Testis (tissue), 2 donors: ENCODE measurements around the gene ZNF740.
"Not testable (repeated sequence)": the region's sequence is repeated elsewhere in the genome, so short reads cannot be mapped to it uniquely, and the experiment has no call there.

Source experiments
- POLR2A ChIP-seq: fragments of 450-650 bp; IDR thresholded peaks from one replicate; pipeline ENCODE4 v1.6.1; 2017; ENCODE audit warnings: antibody characterized with exemption, mild to moderate bottlenecking, moderate library complexity
- TF ChIP-seq, protein P1 (sequence below), 3 experiments: fragments of 450-650 bp in 2 of 3; fragments of 200-600 bp in 1 of 3; sonication (generic) in 1 of 3; IDR thresholded peaks; one replicate each; pipeline ENCODE4 v1.5.1; 2016 to 2019; ENCODE audit warnings: antibody characterized with exemption in 3 of 3, mild to moderate bottlenecking in 2 of 3, moderate library complexity in 1 of 3

DNA sequence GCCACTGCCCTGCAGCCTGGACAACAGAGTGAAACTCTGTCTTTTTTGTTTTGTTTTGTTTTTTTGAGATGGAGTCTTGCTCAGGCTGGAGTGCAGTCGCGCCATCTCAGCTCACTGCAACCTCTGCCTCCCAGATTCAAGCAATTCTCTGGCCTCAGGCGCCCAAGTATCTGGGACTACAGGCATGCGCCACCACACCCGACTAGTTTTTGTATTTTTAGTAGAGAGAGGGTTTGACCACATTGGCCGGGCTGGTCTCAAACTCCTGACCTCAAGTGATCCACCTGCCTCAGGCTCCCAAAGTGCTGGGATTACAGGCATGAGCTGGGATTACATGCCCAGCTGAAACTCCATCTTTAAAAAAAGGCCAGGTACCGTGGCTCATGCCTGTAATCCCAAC lies 21.8 kb downstream of the ZNF740 start:
- not testable (repeated sequence) for TF ChIP-seq POLR2A
- TF ChIP-seq, protein P1, sequence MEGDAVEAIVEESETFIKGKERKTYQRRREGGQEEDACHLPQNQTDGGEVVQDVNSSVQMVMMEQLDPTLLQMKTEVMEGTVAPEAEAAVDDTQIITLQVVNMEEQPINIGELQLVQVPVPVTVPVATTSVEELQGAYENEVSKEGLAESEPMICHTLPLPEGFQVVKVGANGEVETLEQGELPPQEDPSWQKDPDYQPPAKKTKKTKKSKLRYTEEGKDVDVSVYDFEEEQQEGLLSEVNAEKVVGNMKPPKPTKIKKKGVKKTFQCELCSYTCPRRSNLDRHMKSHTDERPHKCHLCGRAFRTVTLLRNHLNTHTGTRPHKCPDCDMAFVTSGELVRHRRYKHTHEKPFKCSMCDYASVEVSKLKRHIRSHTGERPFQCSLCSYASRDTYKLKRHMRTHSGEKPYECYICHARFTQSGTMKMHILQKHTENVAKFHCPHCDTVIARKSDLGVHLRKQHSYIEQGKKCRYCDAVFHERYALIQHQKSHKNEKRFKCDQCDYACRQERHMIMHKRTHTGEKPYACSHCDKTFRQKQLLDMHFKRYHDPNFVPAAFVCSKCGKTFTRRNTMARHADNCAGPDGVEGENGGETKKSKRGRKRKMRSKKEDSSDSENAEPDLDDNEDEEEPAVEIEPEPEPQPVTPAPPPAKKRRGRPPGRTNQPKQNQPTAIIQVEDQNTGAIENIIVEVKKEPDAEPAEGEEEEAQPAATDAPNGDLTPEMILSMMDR (IDR thresholded peaks at IDR 0.05): not testable (repeated sequence)
